Memory B cell (primary cell): ENCODE results near the gene CD84.
A peak's percentile ranks its signal among the peaks of the same experiment; 100 is the strongest.

ENCODE experiments used
- ATAC-seq: fragments of 150-1000 bp; cut with Tn5 transposase; 2 replicates; pipeline ENCODE4 v1.10.0; 2021; ENCODE audit warnings: low read depth, mild to moderate bottlenecking, moderate library complexity
- DNase-seq, 2 donors: peaks; one replicate each; pipeline ENCODE4 v3.0.0; 2022; ENCODE audit warnings: low spot score in 2 of 2
- H3K27ac Mint-ChIP-seq: one replicate; pipeline ENCODE4 v1.8.0; 2022; ENCODE audit warnings: mild to moderate bottlenecking, moderate library complexity, mixed read lengths
- H3K27me3 Mint-ChIP-seq: one replicate; pipeline ENCODE4 v1.8.0; 2022; ENCODE audit warnings: mixed read lengths
- H3K36me3 Mint-ChIP-seq: one replicate; pipeline ENCODE4 v1.8.0; 2022; ENCODE audit warnings: mild to moderate bottlenecking, mixed read lengths
- H3K4me1 Mint-ChIP-seq: one replicate; pipeline ENCODE4 v1.8.0; 2022; ENCODE audit warnings: mixed read lengths
- H3K4me3 Mint-ChIP-seq: one replicate; pipeline ENCODE4 v1.8.0; 2022; ENCODE audit warnings: mild to moderate bottlenecking, moderate library complexity, mixed read lengths
- H3K9me3 Mint-ChIP-seq: one replicate; pipeline ENCODE4 v1.8.0; 2022; ENCODE audit warnings: mixed read lengths

The CD84 gene

DNA sequence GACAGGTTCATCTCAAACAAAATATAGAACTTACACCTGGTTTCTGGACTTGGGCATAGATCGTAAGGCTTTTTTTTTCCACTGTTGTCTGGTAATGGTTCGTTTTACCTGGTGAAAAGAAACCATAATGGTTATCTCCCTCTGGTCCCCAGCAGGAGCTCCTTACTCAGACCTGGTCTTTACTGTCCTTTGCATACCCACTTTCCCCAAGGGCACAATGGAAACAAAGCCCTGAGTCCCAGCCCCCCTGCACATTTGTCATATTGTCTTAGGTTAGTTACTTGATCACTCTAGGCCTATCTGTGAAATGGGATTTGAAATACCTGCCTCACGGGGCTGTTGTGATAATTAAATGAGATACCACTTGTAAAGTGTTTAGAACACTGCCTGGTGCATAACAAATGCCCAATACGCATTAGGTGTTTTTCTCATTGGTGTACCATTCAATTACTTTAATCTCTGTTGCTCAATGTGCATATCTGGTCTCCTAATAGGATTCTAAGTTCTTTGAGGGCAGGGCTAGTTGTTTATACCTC is 40.5 kb upstream of the CD84 start:
- H3K9me3 Mint-ChIP-seq: peaks cover 4% of the 10 kb centered on the region
- H3K27me3 Mint-ChIP-seq: no peaks in the 10 kb centered on the region
- H3K4me1 Mint-ChIP-seq: peaks cover 48% of the 10 kb centered on the region
- H3K4me3 Mint-ChIP-seq: no peak overlapping the region
- DNase-seq (no peak), ATAC-seq (no peak)
- no peak overlapping the region for H3K27ac Mint-ChIP-seq
- peaks cover 13% of the 10 kb centered on the region for H3K36me3 Mint-ChIP-seq

DNA sequence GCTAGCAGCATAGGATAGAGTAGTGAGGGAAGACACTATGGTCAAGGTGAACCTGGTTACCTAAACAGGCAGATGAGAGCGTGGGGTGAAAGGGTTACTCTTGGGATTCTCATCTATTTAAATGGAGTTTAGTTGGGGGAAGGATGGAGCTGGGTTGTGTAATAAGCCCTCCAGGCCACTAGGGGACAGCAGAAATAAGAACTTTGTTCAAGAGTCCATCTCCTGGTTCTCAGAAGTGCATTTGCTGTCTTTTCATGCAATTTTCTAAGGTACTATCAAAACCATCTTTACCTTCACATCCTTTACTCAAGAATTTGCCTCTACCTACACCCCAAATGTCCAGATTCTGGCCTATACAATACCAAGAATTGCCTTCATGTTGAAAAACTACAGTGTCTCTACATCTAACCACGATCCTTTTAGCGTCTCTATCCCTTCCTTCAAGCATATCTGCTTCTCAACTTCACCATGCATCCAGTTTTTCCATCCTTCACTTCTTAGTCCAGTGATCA is 39.5 kb upstream of the CD84 start:
- DNase-seq (peak in 1 of 2 donors; percentile 16), ATAC-seq (no peak)
- H3K4me1 Mint-ChIP-seq: peaks cover 40% of the 10 kb centered on the region
- no peak overlapping the region for H3K27ac Mint-ChIP-seq
- peaks cover 4% of the 10 kb centered on the region for H3K9me3 Mint-ChIP-seq
- peaks cover 13% of the 10 kb centered on the region for H3K36me3 Mint-ChIP-seq
- H3K27me3 Mint-ChIP-seq: no peaks in the 10 kb centered on the region
- no peak overlapping the region for H3K4me3 Mint-ChIP-seq

DNA sequence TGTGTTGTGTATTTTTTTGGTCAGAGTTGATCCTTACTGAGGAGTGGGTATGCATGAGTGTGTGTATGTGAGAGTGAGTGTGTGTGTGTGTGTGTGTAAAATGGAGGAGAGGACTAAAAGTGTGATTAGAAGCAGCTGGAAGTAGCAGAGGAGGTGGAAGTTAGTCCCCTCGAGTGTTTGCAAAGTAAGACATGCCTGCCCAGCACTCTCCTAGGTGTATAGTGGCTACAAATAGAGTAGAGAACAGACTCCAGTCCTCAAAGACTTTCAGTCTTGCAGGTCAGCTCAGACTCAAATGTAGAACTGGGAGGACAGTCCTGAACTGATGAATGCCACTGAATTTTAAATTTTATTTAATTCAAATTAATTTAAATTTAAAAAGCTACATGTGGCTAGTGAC is 39.0 kb upstream of the CD84 start:
- Mint-ChIP-seq H3K4me1 (peaks cover 35% of the 10 kb centered on the region), H3K9me3 (peaks cover 4% of the 10 kb centered on the region), H3K27me3 (no peaks in the 10 kb centered on the region), H3K4me3 (no peak overlapping the region), H3K36me3 (peaks cover 11% of the 10 kb centered on the region), H3K27ac (no peak overlapping the region)
- ATAC-seq (no peak), DNase-seq (no peak)

DNA sequence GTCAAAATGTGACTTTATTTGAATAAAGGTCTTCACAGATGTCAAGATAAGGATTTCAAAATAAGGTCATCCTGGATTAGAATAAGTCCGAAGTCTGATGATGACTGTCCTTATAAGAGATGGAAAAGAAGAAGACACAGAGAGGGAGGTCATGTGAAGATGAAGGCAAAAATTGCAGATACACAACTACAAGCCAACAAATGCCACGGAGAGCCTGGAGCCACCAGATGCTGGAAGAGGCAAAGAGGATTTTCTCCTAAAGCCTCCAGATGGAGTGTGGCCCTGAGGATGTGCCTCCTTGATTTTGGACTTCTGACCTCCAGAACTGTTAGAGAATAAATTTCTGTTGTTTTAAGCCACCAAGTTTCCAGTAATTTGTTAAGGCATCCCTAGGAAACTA is 36.4 kb upstream of the CD84 start:
- peaks cover 4% of the 10 kb centered on the region for H3K9me3 Mint-ChIP-seq
- no peak overlapping the region for H3K27ac Mint-ChIP-seq
- H3K4me1 Mint-ChIP-seq: peaks cover 11% of the 10 kb centered on the region
- H3K36me3 Mint-ChIP-seq: peaks cover 14% of the 10 kb centered on the region
- H3K4me3 Mint-ChIP-seq: no peak overlapping the region
- DNase-seq (no peak), ATAC-seq (no peak)
- no peaks in the 10 kb centered on the region for H3K27me3 Mint-ChIP-seq

DNA sequence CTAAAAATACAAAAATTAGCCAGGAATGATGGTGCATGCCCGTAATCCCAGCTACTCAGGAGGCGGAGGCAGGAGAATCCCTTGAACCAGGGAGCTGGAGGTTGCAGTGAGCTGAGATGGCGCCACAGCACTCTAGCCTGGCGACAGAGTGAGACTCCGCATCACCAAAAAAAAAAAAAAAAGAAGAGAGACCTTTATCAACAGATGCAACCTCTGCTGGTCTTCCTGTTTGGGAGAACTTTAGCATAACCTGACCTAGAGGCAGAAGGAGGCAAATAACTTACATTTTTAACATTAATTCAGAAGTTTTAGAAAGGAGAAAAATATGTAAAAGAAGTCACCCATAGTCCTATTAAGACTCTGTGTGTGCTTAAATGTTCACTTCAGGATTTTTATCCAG is 35.1 kb upstream of the CD84 start:
- H3K4me3 Mint-ChIP-seq: no peak overlapping the region
- H3K27ac Mint-ChIP-seq: no peak overlapping the region
- H3K27me3 Mint-ChIP-seq: no peaks in the 10 kb centered on the region
- H3K36me3 Mint-ChIP-seq: peaks cover 14% of the 10 kb centered on the region
- DNase-seq (no peak), ATAC-seq (no peak)
- H3K9me3 Mint-ChIP-seq: peaks cover 4% of the 10 kb centered on the region
- peaks cover 11% of the 10 kb centered on the region for H3K4me1 Mint-ChIP-seq

DNA sequence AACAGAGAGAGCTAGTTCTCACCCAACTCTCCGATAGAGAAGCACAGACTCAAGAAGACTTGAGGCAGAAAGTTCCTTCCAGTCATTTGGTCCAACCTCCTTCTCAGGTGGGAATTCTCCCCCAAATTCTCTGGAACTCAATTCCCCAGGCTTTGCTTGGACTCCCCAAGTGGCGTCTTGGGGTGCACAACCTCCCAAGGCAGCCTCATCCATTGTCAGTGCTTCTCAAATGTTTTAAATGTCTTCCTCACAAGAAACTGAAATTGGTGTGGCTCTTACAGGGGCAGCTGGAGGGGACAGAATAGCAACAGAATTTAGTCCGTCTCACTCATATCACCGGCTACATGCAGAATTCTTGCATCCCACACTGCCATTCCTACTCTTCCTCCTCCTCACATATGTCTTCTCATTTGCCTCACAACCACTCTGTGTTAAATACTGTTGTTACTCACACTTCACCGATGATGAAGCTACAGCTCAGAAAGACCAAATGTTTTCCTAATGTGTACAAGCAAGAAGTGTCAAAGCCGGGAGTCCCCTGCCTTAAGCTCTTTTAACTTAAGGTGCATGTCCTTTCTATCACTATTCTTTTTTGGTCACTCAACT is 33.4 kb upstream of the CD84 start:
- Mint-ChIP-seq H3K36me3 (peaks cover 5% of the 10 kb centered on the region), H3K27ac (no peak overlapping the region), H3K9me3 (no peaks in the 10 kb centered on the region), H3K4me3 (no peak overlapping the region), H3K4me1 (peaks cover 3% of the 10 kb centered on the region), H3K27me3 (no peaks in the 10 kb centered on the region)
- ATAC-seq (no peak), DNase-seq (no peak)

DNA sequence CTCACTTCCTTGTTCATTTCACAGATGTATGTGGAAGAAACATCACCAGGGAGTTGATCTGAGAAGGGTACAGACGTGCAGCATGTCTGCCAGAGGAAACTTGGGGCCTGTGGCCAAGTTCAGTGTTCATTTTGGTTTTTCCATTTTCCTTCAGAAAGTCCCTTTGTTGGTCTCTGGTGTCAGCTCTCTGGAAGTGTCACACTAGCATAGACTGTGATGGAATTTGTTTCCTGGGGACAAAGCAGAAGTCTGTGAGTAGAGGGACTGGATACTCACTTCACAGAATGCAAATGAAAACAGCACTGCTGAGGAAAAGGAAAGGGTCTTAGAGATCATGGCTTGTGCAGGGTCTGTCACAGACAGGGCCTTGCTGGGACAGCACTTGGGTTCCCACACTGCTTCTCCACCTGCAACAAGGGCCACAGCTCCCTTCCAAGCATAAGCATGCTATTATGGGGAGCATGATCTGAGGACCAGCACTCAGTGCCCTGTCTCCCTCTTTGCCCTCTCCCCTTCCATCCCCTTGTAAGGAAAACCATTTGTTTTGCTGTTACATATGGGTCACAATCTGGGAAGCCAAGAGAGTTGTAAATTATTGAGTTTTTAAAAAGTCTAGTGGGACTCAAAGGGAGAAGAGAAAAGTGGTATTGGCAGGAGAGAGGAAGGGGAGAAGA is 31.4 kb upstream of the CD84 start:
- Mint-ChIP-seq H3K4me1 (peaks cover 11% of the 10 kb centered on the region), H3K9me3 (no peaks in the 10 kb centered on the region), H3K36me3 (peaks cover 5% of the 10 kb centered on the region), H3K27ac (no peak overlapping the region), H3K4me3 (no peak overlapping the region), H3K27me3 (no peaks in the 10 kb centered on the region)
- ATAC-seq: no peak
- no peak for DNase-seq

DNA sequence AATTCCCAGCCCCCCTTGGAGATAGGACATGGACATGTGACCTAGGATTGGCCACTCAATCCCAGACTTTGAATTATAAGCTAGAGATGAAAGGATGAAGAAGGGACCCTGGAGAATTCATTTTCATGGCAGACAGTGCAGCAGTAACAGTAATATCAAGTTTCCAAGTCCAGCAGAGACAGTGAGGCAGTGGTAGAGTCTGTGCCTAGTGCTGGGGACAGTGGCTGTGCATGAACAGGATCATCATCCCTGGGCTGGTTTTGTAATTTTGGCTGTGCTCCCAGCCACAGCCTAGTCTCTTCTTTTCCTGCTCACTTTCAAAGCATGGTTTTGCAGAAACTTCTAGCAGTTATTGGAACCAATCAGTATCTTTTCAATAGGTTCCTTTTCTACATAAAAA is 29.6 kb upstream of the CD84 start:
- DNase-seq (no peak), ATAC-seq (no peak)
- Mint-ChIP-seq H3K27me3 (no peaks in the 10 kb centered on the region), H3K36me3 (peaks cover 11% of the 10 kb centered on the region), H3K4me1 (peaks cover 14% of the 10 kb centered on the region), H3K9me3 (peaks cover 3% of the 10 kb centered on the region), H3K27ac (no peak overlapping the region), H3K4me3 (no peak overlapping the region)

DNA sequence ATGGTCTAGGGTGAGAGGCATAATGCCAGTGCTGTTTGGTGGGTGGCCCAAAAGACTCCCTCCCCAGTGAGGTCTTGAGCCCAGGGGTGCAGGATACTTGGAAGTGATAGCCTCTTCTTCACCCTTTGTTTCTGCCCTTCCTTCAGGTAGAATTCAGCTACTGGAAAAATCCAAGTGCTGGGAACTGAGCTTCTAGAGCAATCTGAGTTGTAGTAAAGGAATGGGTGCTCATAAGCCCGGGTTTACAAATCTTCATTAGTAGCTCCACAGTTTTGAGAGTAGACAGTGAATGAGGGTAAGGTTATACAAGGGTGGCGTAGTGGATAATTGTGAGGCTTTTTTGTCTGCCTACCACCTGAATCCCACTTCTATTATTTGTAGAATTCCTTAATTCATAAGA is 29.2 kb upstream of the CD84 start:
- H3K9me3 Mint-ChIP-seq: peaks cover 3% of the 10 kb centered on the region
- H3K36me3 Mint-ChIP-seq: peaks cover 13% of the 10 kb centered on the region
- H3K4me1 Mint-ChIP-seq: peaks cover 14% of the 10 kb centered on the region
- H3K4me3 Mint-ChIP-seq: no peak overlapping the region
- DNase-seq: no peak
- ATAC-seq: no peak
- H3K27ac Mint-ChIP-seq: no peak overlapping the region
- no peaks in the 10 kb centered on the region for H3K27me3 Mint-ChIP-seq

DNA sequence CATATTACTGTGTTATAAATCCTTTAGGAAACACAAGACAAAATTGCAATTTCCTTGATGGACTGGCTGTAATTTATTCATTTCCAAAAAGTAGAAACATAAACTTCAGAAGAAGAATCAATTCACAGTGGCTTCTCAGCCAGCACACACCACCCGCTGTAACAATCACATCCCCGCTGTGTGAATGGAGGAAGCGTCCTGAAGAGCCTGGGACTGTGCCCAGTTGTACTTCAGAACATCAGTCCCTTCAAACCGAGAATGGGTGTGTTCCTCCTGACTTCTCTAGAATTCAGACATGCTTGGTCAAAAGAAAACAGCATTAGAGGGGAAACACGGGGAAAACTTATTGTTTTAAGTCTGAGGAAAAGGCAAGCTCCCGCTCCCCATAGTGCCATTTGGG is 28.8 kb upstream of the CD84 start:
- Mint-ChIP-seq H3K4me1 (peaks cover 14% of the 10 kb centered on the region), H3K27ac (no peak overlapping the region), H3K27me3 (no peaks in the 10 kb centered on the region), H3K36me3 (peaks cover 14% of the 10 kb centered on the region), H3K4me3 (no peak overlapping the region), H3K9me3 (peaks cover 3% of the 10 kb centered on the region)
- DNase-seq: no peak
- no peak for ATAC-seq

DNA sequence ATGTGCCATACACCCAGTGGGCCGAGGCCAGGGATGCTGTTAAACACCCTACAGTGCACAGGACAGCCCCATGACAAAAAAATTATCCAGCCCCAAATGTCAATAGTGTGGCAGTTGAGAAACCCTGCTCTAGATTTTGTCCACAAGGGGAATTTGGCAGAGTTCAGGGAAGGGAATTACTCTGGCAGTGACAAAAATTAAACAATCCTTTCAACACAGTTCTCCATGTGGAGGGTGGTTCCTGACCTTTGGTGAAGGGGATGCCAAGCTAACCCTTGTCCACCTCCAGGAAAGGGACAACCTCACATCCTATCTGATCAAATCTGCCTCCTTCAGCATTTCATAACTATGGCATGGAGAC is 28.4 kb upstream of the CD84 start:
- Mint-ChIP-seq H3K36me3 (peaks cover 14% of the 10 kb centered on the region), H3K27me3 (no peaks in the 10 kb centered on the region), H3K4me1 (peaks cover 14% of the 10 kb centered on the region), H3K4me3 (no peak overlapping the region), H3K9me3 (peaks cover 3% of the 10 kb centered on the region), H3K27ac (peak overlapping the region; percentile 65)
- DNase-seq: no peak
- ATAC-seq: no peak

DNA sequence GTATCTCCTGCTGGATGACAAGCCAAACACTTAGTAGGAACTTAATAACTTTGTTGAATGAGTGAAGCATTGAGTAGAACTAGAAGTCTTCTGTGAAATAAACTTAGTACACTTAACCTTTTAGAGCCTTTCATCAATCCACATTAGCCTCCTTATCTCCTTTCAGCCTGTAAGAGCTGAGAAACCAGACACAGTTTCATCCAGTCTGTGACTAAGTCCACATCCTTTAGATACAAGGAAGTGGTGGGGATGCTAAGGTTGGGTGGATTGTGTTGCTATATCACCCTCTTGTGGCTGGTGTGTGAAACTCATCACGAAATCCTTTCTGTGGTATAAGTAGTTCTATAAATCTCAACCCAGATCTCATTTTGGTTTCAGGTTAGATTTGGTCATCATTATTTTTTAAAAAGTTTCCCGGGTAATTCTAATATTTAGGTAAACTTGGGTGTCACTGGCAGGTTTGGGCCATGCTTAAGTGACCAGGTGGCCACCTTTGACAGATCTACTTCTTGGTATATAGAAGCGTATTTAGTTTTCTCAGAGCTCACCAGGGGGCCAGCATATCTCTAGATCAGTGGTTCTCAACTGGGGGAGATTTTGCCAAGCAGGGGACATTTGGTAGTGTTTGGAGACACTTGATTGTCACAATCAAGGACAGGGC is 27.8 kb upstream of the CD84 start:
- peaks cover 14% of the 10 kb centered on the region for H3K4me1 Mint-ChIP-seq
- H3K27me3 Mint-ChIP-seq: no peaks in the 10 kb centered on the region
- ATAC-seq: peak; percentile 96
- peaks cover 3% of the 10 kb centered on the region for H3K9me3 Mint-ChIP-seq
- H3K27ac Mint-ChIP-seq: peak overlapping the region; percentile 65
- peaks cover 14% of the 10 kb centered on the region for H3K36me3 Mint-ChIP-seq
- H3K4me3 Mint-ChIP-seq: no peak overlapping the region
- peak; percentile 34 to 72 for DNase-seq

DNA sequence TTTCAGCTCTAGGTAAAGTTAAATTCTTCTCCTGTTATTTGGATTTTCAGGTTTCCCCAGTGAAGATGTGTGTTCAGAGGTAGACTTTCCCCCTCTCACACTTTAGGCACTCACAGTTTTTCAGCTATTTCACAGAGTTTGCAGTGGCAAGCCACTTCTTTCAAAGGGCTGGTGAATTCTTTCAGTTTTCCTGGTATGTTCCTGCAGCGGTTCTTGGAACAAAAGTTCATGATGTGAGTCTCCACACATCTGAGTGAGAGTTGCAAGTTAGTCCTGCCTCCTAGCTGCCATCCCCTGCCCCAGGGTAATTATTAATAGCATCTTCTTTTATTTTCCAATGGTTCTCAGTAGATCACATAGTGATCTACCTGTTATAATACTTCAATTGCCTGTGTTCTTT is 27.3 kb upstream of the CD84 start:
- ATAC-seq (no peak), DNase-seq (no peak)
- peaks cover 19% of the 10 kb centered on the region for H3K36me3 Mint-ChIP-seq
- peaks cover 14% of the 10 kb centered on the region for H3K4me1 Mint-ChIP-seq
- H3K4me3 Mint-ChIP-seq: no peak overlapping the region
- H3K27me3 Mint-ChIP-seq: no peaks in the 10 kb centered on the region
- peak overlapping the region; percentile 65 for H3K27ac Mint-ChIP-seq
- peaks cover 4% of the 10 kb centered on the region for H3K9me3 Mint-ChIP-seq

DNA sequence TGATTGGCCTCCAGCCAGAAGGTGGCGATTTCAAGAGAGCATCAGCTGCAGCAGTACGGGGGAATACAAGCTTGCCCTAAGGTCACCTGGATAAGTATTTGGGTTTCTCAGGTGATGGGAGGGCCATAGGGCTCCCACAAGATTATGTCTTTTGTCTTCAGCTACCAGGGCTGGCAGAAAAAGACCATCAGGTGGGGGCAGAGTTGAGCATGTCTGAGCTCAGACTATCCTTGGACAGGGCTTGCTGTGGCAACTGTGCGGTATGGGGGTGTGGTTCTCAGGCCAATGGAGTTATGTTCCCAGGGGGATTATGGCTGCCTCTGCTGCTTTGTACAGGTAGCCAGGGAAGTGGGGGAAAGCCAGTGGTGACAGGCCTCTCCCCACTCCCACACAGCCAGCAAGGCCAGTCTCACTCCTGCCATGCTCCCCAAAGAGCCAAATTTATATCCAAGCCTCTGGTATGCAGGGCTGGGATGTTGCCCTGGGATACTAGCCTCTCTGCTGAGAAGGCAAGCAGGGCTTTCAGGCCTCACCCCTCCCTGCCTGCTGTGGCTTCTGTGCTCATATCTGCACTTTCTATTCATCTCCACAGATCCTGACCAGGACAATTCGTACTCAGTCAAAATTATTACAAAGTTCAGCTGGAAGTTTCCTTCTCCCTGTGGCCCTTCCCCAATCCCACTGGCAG is 26.6 kb upstream of the CD84 start:
- ATAC-seq: no peak
- Mint-ChIP-seq H3K9me3 (peaks cover 6% of the 10 kb centered on the region), H3K27ac (peak overlapping the region; percentile 65), H3K4me3 (no peak overlapping the region), H3K36me3 (peaks cover 21% of the 10 kb centered on the region), H3K27me3 (no peaks in the 10 kb centered on the region), H3K4me1 (peaks cover 14% of the 10 kb centered on the region)
- no peak for DNase-seq
